Neural progenitor cell (in vitro differentiated cells): ENCODE measurements around the gene SLC2A5. TPM values are rescaled to one million over a fixed set of nuclear protein-coding genes. Genes with fewer than 3 reads are reported as not detected.

Source experiments
- DNase-seq: peaks from one replicate; pipeline ENCODE4 v3.0.0-alpha.2; 2016; ENCODE audit warnings: low spot score
- H2AFZ ChIP-seq: fragments of 200-600 bp; sonication (generic); replicated peaks from 2 replicates; pipeline ENCODE4 v1.6.1; 2016; ENCODE audit warnings: antibody characterized with exemption
- H3F3A ChIP-seq: fragments of 200-600 bp; sonication (generic); 2 replicates; pipeline ENCODE4 v1.6.1; 2016; ENCODE audit warnings: antibody characterized with exemption, low read depth
- H3K27ac ChIP-seq: fragments of 200-600 bp; sonication (generic); 2 replicates; pipeline ENCODE4 v1.5.1; 2016; ENCODE audit warnings: mild to moderate bottlenecking
- H3K27me3 ChIP-seq: fragments of 200-600 bp; sonication (generic); 2 replicates; pipeline ENCODE4 v1.6.1; 2016; ENCODE audit warnings: mild to moderate bottlenecking, moderate library complexity
- H3K36me3 ChIP-seq: fragments of 200-600 bp; sonication (generic); 2 replicates; pipeline ENCODE4 v1.5.1; 2016
- H3K4me1 ChIP-seq: fragments of 200-600 bp; sonication (generic); 2 replicates; pipeline ENCODE4 v1.6.1; 2016; ENCODE audit warnings: mixed run types
- H3K4me2 ChIP-seq: fragments of 200-600 bp; sonication (generic); 2 replicates; pipeline ENCODE4 v1.6.1; 2016
- H3K4me3 ChIP-seq: fragments of 200-600 bp; sonication (generic); 2 replicates; pipeline ENCODE4 v1.5.1; 2016
- H3K79me2 ChIP-seq: fragments of 200-600 bp; sonication (generic); 2 replicates; pipeline ENCODE4 v1.6.1; 2016; ENCODE audit warnings: low read depth
- H3K9ac ChIP-seq: fragments of 200-600 bp; sonication (generic); 2 replicates; pipeline ENCODE4 v1.6.1; 2016
- H3K9me3 ChIP-seq: fragments of 200-600 bp; sonication (generic); 2 replicates; pipeline ENCODE4 v1.5.1; 2016; ENCODE audit warnings: low read depth
- H4K20me1 ChIP-seq: fragments of 200-600 bp; sonication (generic); 2 replicates; pipeline ENCODE4 v1.6.1; 2016; ENCODE audit warnings: low read depth
- H3K27ac Mint-ChIP-seq: 3 replicates; pipeline ENCODE4 v1.8.0; 2021; ENCODE audit warnings: mixed read lengths
- H3K27me3 Mint-ChIP-seq: 2 replicates; pipeline ENCODE4 v1.8.0; 2022; ENCODE audit warnings: low read depth, mild to moderate bottlenecking, inconsistent platforms, moderate library complexity, mixed read lengths; ENCODE audit not compliant: insufficient read depth
- H3K36me3 Mint-ChIP-seq: 3 replicates; pipeline ENCODE4 v1.8.0; 2021; ENCODE audit warnings: mixed read lengths
- H3K4me1 Mint-ChIP-seq: 3 replicates; pipeline ENCODE4 v1.8.0; 2021; ENCODE audit warnings: mixed read lengths
- H3K4me3 Mint-ChIP-seq: 3 replicates; pipeline ENCODE4 v1.8.0; 2021; ENCODE audit warnings: mild to moderate bottlenecking, moderate library complexity, mixed read lengths
- H3K9me3 Mint-ChIP-seq: 3 replicates; pipeline ENCODE4 v1.8.0; 2020; ENCODE audit warnings: mixed read lengths
- CTCF ChIP-seq: fragments of 200-600 bp; sonication (generic); IDR thresholded peaks from 2 replicates; pipeline ENCODE4 v1.5.1; 2017; ENCODE audit warnings: antibody characterized with exemption, mild to moderate bottlenecking
- EZH2 ChIP-seq: fragments of 200-600 bp; sonication (generic); IDR thresholded peaks from 2 replicates; pipeline ENCODE4 v1.6.1; 2017; ENCODE audit warnings: antibody characterized with exemption, mild to moderate bottlenecking, moderate library complexity
- EZH2phosphoT487 ChIP-seq: fragments of 200-600 bp; sonication (generic); IDR thresholded peaks from 2 replicates; pipeline ENCODE4 v1.6.1; 2017; ENCODE audit warnings: antibody characterized with exemption
- total RNA-seq: library from RNA; depleted of rRNA; stranded (reverse); fragments of >200 nt; gene quantifications from 2 replicates; pipeline ENCODE4 v1.2.3, GENCODE V29; 2015; ENCODE audit warnings: low replicate concordance

The SLC2A5 gene
- total RNA-seq, 1 donor from 2014 or later, result not detected

DNA sequence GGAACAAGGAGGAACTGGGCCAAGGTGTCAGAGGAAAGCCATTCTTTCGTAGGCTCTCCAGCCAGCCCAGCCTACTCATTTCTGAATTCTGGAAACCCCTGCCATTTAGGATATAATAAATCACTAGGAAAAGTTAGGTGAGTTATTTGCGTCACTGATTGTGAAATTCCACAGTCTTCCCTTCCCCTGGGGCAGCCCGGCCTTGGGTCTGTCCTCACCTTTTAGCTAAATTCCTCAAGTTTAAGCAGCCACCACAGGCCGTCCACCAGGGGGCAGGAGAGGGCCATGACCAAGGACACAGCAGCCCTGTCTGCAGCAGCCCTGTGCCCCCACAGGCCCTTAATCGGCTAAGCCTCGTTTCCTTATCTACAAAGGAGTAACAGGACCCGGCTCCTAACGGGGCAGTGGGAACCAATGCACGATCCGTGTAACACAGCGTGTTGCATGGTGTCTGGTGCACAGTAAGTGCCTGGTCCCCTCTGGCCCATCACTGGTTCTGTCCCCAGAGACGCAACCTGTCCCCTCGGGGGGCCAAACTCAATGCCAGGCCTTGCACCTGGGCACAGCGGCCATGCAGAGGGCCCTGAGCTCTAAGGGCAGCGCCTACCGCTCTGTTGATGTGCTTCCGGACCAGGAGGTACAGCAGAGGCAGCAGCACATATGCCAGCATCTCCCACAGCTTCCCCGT is 41.4 kb upstream of the SLC2A5 start:
- no peak overlapping the region for H3K27ac Mint-ChIP-seq
- H2AFZ ChIP-seq, result no peak overlapping the region

DNA sequence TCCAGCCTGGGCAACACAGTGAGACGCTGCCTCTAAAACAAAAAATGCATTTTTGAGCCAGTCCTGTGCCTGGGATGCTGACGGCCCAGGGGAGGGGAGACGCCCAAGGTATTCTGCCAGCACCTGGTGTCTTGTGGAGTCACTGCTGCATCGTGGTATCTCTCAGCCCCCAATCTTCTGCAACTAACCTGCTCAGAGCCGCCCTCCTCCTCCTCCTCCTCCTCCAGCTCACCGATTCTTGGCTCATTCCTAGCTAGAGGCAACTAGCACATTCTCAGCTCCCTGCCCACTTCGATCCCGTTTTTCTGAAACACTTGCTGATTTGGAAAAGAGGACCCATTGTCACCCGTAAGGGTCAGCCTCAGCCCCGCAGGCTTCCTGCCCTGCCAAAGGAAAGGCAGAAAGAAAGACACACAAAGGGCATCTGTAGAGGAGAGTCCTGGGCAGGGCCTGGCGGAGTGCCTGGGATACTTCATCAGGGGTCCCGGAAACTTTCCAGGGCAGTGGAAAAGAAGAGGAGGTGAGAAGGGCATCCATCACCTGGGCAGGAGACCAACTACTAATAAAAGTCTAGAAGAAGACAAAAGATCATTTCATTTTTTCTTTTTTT is 38.7 kb upstream of the SLC2A5 start:
- H3K9me3 ChIP-seq, result no peaks in the 10 kb centered on the region
- no peaks in the 10 kb centered on the region for H3K79me2 ChIP-seq
- no peak overlapping the region for H2AFZ ChIP-seq
- no peaks in the 10 kb centered on the region for H3K36me3 ChIP-seq
- H3K27me3 ChIP-seq, result no peaks in the 10 kb centered on the region
- Mint-ChIP-seq H3K4me1 (peaks cover 7% of the 10 kb centered on the region), H3K27me3 (peaks cover 6% of the 10 kb centered on the region), H3K27ac (no peak overlapping the region), H3K36me3 (no peaks in the 10 kb centered on the region), H3K9me3 (no peaks in the 10 kb centered on the region), H3K4me3 (no peak overlapping the region)
- no peak overlapping the region for H3K4me2 ChIP-seq
- H4K20me1 ChIP-seq, result no peaks in the 10 kb centered on the region
- no peak overlapping the region for H3K9ac ChIP-seq
- H3F3A ChIP-seq, result no peaks in the 10 kb centered on the region
- no peaks in the 10 kb centered on the region for H3K4me1 ChIP-seq
- no peak overlapping the region for H3K27ac ChIP-seq
- no peak for DNase-seq
- no peak overlapping the region for H3K4me3 ChIP-seq
- TF ChIP-seq EZH2 (no peak), CTCF (no peak), EZH2phosphoT487 (no peak)

More for the DNA sequence above, 41.4 kb upstream of the SLC2A5 start:
- Mint-ChIP-seq H3K4me1 (peaks cover 7% of the 10 kb centered on the region), H3K4me3 (no peak overlapping the region), H3K36me3 (no peaks in the 10 kb centered on the region), H3K9me3 (no peaks in the 10 kb centered on the region), H3K27me3 (peaks cover 6% of the 10 kb centered on the region)
- peak; percentile 86 for DNase-seq
- Histone ChIP-seq H3K79me2 (no peaks in the 10 kb centered on the region), H3K27ac (no peak overlapping the region), H3K9me3 (no peaks in the 10 kb centered on the region), H3K4me1 (no peaks in the 10 kb centered on the region), H3K4me3 (no peak overlapping the region), H3K36me3 (no peaks in the 10 kb centered on the region), H3K9ac (no peak overlapping the region), H4K20me1 (no peaks in the 10 kb centered on the region), H3K27me3 (no peaks in the 10 kb centered on the region), H3K4me2 (no peak overlapping the region), H3F3A (peaks cover 6% of the 10 kb centered on the region)
- TF ChIP-seq EZH2 (no peak), CTCF (peak; percentile 96)

GRCh38 chr1:9107136-9107535 is 37.7 kb upstream of the SLC2A5 start:
- no peak for DNase-seq
- Histone ChIP-seq H3K27ac (no peak overlapping the region), H3K9me3 (no peaks in the 10 kb centered on the region), H3K4me3 (no peak overlapping the region), H3K27me3 (no peaks in the 10 kb centered on the region), H3F3A (peaks cover under 1% of the 10 kb centered on the region), H4K20me1 (no peaks in the 10 kb centered on the region), H2AFZ (no peak overlapping the region), H3K9ac (no peak overlapping the region), H3K36me3 (no peaks in the 10 kb centered on the region), H3K4me1 (no peaks in the 10 kb centered on the region), H3K4me2 (no peak overlapping the region), H3K79me2 (no peaks in the 10 kb centered on the region)
- TF ChIP-seq EZH2phosphoT487, result no peak
- Mint-ChIP-seq H3K27ac (peak overlapping the region; percentile 89), H3K4me1 (peaks cover 7% of the 10 kb centered on the region), H3K27me3 (peaks cover 6% of the 10 kb centered on the region), H3K4me3 (no peak overlapping the region), H3K9me3 (no peaks in the 10 kb centered on the region), H3K36me3 (no peaks in the 10 kb centered on the region)

GRCh38 chr1:9106286-9106685 is 36.9 kb upstream of the SLC2A5 start:
- H3K27me3 Mint-ChIP-seq, result peaks cover 6% of the 10 kb centered on the region

More at GRCh38 chr1:9106286-9106685, 36.9 kb upstream of the SLC2A5 start:
- Histone ChIP-seq H3K27ac (no peak overlapping the region), H3K9me3 (no peaks in the 10 kb centered on the region), H3K4me1 (no peaks in the 10 kb centered on the region), H3K36me3 (no peaks in the 10 kb centered on the region), H3K4me3 (no peak overlapping the region), H3K4me2 (no peak overlapping the region), H3K9ac (no peak overlapping the region), H3K79me2 (no peaks in the 10 kb centered on the region), H4K20me1 (no peaks in the 10 kb centered on the region), H2AFZ (no peak overlapping the region), H3K27me3 (no peaks in the 10 kb centered on the region), H3F3A (peaks cover 4% of the 10 kb centered on the region)
- peak overlapping the region; percentile 63 for H3K27ac Mint-ChIP-seq
- no peaks in the 10 kb centered on the region for H3K36me3 Mint-ChIP-seq
- DNase-seq, result no peak
- H3K9me3 Mint-ChIP-seq, result no peaks in the 10 kb centered on the region
- TF ChIP-seq CTCF, result no peak
- no peak for TF ChIP-seq EZH2
- no peak for TF ChIP-seq EZH2phosphoT487
- peaks cover 7% of the 10 kb centered on the region for H3K4me1 Mint-ChIP-seq
- no peak overlapping the region for H3K4me3 Mint-ChIP-seq
